ENCODE measurements around the gene CTDSPL. TPM values are rescaled to one million over a fixed set of nuclear protein-coding genes. Genes with fewer than 3 reads are reported as not detected.
"Not testable (repeated sequence)": the region's sequence is repeated elsewhere in the genome, so short reads cannot be mapped to it uniquely, and the experiment has no call there.

CTDSPL gene
- total RNA-seq, 1 experiment from 2014 or later = 6.1 TPM

DNA sequence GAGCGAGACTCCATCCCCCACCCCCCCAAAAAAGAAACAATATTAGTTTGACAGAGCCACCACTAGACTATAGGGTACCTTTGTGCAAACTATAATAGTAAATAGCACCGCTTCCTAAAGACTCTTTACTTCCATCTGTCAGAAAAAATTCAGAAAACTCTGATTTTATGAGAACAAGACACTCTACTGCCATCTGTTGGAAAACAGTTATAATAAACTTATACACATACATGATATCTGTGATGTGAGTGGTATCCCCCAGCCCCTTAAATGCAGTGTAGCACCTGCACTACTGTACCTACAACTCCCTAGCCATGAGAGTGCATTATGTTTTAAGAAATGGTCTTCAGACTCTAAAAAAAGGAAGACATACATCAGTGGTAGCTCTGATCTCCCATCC is 47.1 kb upstream of the CTDSPL start:
- intact Hi-C loops (cut with micrococcal nuclease) = no loop called here
- Histone ChIP-seq H3K36me3 (ENCODE audit: low read depth, low read length) (no peaks in the 10 kb centered on the region), H3K9me3 (ENCODE audit: low read length) (no peaks in the 10 kb centered on the region), H2AFZ (ENCODE audit: low read length) (no peak overlapping the region), H3K9ac (ENCODE audit: low read length) (no peak overlapping the region), H3K4me3 (ENCODE audit: low read length) (no peak overlapping the region), H3K4me2 (ENCODE audit: low read length) (no peak overlapping the region), H3K27ac (ENCODE audit: low read length) (no peak overlapping the region), H3K9me2 (replicated peaks; ENCODE audit: low read length) (no peaks in the 10 kb centered on the region), H4K20me1 (ENCODE audit: low read length) (no peaks in the 10 kb centered on the region), H3K79me2 (ENCODE audit: low read length) (no peaks in the 10 kb centered on the region), H3F3A (ENCODE audit: low read length, unreplicated experiment) (no peaks in the 10 kb centered on the region), H3K4me1 (ENCODE audit: insufficient read depth, low read length) (no peaks in the 10 kb centered on the region), H3K27me3 (ENCODE audit: low read length) (peaks cover 41% of the 10 kb centered on the region)
- POLR2A ChIA-PET (ENCODE audit: unreplicated experiment) = no interaction called here
- BruUV-seq (replicated peaks) = no TSS peak
- DNase-seq (peak; percentile 57), ATAC-seq (peak; percentile 67)
- peak; percentile 64 for TF ChIP-seq CTCF (conservative IDR thresholded peaks at IDR 0.05; ENCODE audit: low read depth, low read length)
- TF ChIP-seq EZH2 (IDR thresholded peaks at IDR 0.05; ENCODE audit: low read length, unreplicated experiment) = no peak
- TF ChIP-seq EZH2phosphoT487 (IDR thresholded peaks at IDR 0.05; ENCODE audit: borderline replicate concordance, low read length) = no peak
- CTCF ChIA-PET = no interaction called here

DNA sequence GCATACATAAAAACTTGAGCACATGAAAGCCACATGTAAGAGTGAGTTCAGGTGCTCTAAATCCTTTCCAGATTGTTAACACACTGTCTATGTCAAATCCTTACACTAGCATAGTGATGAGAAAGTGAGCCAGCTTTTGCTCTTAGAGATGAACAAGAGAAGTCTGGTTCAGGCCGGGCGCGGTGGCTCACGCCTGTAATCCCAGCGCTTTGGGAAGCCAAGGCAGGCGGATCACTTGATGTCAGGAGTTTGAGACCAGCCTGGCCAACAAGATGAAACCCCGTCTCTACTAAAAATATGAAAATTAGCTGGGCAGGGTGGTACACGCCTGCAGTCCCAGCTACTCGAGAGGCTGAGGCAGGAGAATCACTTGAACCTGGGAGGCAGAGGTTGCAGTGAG is 46.5 kb upstream of the CTDSPL start:
- BruUV-seq (replicated peaks); DNase-seq; H2AFZ ChIP-seq (ENCODE audit: low read length); ATAC-seq; H3F3A ChIP-seq (ENCODE audit: low read length, unreplicated experiment); H3K4me1 ChIP-seq (ENCODE audit: insufficient read depth, low read length); intact Hi-C loops (cut with micrococcal nuclease); H3K9me2 ChIP-seq (replicated peaks; ENCODE audit: low read length); H3K4me3 ChIP-seq (ENCODE audit: low read length); H3K27ac ChIP-seq (ENCODE audit: low read length); H4K20me1 ChIP-seq (ENCODE audit: low read length); H3K79me2 ChIP-seq (ENCODE audit: low read length); H3K9me3 ChIP-seq (ENCODE audit: low read length); H3K9ac ChIP-seq (ENCODE audit: low read length); POLR2A ChIA-PET (ENCODE audit: unreplicated experiment); H3K36me3 ChIP-seq (ENCODE audit: low read depth, low read length); H3K4me2 ChIP-seq (ENCODE audit: low read length): not testable (repeated sequence)
- H3K27me3 ChIP-seq (ENCODE audit: low read length) = peaks cover 44% of the 10 kb centered on the region
- CTCF ChIA-PET = interaction anchor here (0.7 kb wide), 1 partner anchor 840 kb away, joined by 4 read pairs; no protein-coding TSS in a partner anchor

DNA sequence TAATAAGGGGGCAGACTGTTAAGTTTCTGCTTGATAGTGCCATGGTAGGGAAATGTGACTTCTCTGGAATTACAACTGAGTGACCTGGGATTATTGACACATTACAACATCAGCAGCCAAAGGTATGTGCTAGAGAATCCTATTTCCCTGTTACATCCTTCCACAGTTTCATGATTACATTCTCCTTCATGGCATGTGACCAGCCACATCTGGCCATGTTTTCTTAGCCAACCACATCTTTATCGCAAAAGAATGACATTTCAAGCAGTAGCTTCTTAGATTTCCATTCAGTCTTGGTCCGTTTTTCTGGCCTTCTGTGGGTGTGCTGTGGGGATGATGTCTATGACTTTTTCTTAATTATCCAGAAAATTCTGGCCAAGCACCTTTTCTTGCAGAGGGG is 45.4 kb upstream of the CTDSPL start:
- BruUV-seq (replicated peaks) = no TSS peak
- Histone ChIP-seq H3K27me3 (ENCODE audit: low read length) (peaks cover 55% of the 10 kb centered on the region), H2AFZ (ENCODE audit: low read length) (no peak overlapping the region), H3K9me3 (ENCODE audit: low read length) (no peaks in the 10 kb centered on the region), H3K79me2 (ENCODE audit: low read length) (no peaks in the 10 kb centered on the region), H3K4me3 (ENCODE audit: low read length) (no peak overlapping the region), H3F3A (ENCODE audit: low read length, unreplicated experiment) (no peaks in the 10 kb centered on the region), H4K20me1 (ENCODE audit: low read length) (no peaks in the 10 kb centered on the region), H3K36me3 (ENCODE audit: low read depth, low read length) (no peaks in the 10 kb centered on the region), H3K9ac (ENCODE audit: low read length) (no peak overlapping the region), H3K4me1 (ENCODE audit: insufficient read depth, low read length) (no peaks in the 10 kb centered on the region), H3K4me2 (ENCODE audit: low read length) (no peak overlapping the region), H3K27ac (ENCODE audit: low read length) (no peak overlapping the region), H3K9me2 (replicated peaks; ENCODE audit: low read length) (no peaks in the 10 kb centered on the region)
- ChIA-PET POLR2A (ENCODE audit: unreplicated experiment) (interaction anchor here (0.5 kb wide), 1 partner anchor 429 kb away, joined by 5 read pairs; no protein-coding TSS in a partner anchor), CTCF (no interaction called here)
- no peak for TF ChIP-seq CTCF (conservative IDR thresholded peaks at IDR 0.05; ENCODE audit: low read depth, low read length)
- no peak for TF ChIP-seq EZH2phosphoT487 (IDR thresholded peaks at IDR 0.05; ENCODE audit: borderline replicate concordance, low read length)
- no peak for TF ChIP-seq EZH2 (IDR thresholded peaks at IDR 0.05; ENCODE audit: low read length, unreplicated experiment)
- DNase-seq (no peak), ATAC-seq (no peak)
- intact Hi-C loops (cut with micrococcal nuclease) = no loop called here
